Tibial nerve (tissue), 4 donors: ENCODE results near the gene STARD3. TPM values are rescaled to one million over a fixed set of nuclear protein-coding genes. Genes with fewer than 3 reads are reported as not detected.

ENCODE experiments used
- DNase-seq, 2 donors: peaks; one replicate each; pipeline ENCODE4 v3.0.0-alpha.2; 2019; ENCODE audit warnings: low spot score in 2 of 2
- H3K27ac ChIP-seq, 4 donors: fragments of 200-600 bp; sonication (generic) in 3 of 4; one replicate each; pipeline ENCODE4 v1.5.1; 2017 to 2019; ENCODE audit warnings: mild to moderate bottlenecking in 1 of 4
- H3K27me3 ChIP-seq, 2 donors: fragments of 200-600 bp; sonication (generic) in 1 of 2; one replicate each; pipeline versions ENCODE4 v1.5.1 to v1.6.0; 2017 to 2019
- H3K36me3 ChIP-seq, 3 donors: fragments of 200-600 bp; sonication (generic); one replicate each; pipeline ENCODE4 v1.5.1; 2018 to 2019
- H3K4me1 ChIP-seq, 4 donors: fragments of 200-600 bp; sonication (generic) in 3 of 4; one replicate each; pipeline ENCODE4 v1.5.1; 2017 to 2019
- H3K4me3 ChIP-seq, 4 donors: fragments of 200-600 bp; sonication (generic) in 3 of 4; one replicate each; pipeline ENCODE4 v1.5.1; 2017 to 2019; ENCODE audit warnings: mild to moderate bottlenecking in 1 of 4, moderate library complexity in 1 of 4
- H3K9me3 ChIP-seq, 4 donors: fragments of 200-600 bp; sonication (generic) in 3 of 4; one replicate each; pipeline ENCODE4 v1.5.1; 2017 to 2019
- EP300 ChIP-seq, 2 donors: sonication (generic); formaldehyde crosslinking; IDR thresholded peaks; one replicate each; pipeline ENCODE4 v1.6.1; 2017; ENCODE audit warnings: antibody characterized with exemption in 2 of 2, mild to moderate bottlenecking in 1 of 2
- POLR2A ChIP-seq, 2 donors: fragments of 450-650 bp; IDR thresholded peaks; one replicate each; pipeline ENCODE4 v1.6.1; 2017; ENCODE audit warnings: antibody characterized with exemption in 2 of 2, mild to moderate bottlenecking in 2 of 2, moderate library complexity in 2 of 2
- WGBS, 2 donors: methylation state at CpG; one replicate each; pipeline ENCODE4 v1.1.5; 2018; 5-methylcytosine and 5-hydroxymethylcytosine counted together
- total RNA-seq, 4 donors: library from RNA; depleted of rRNA; stranded (reverse); fragments of >200 nt; gene quantifications; one replicate each; pipeline ENCODE4 v1.1.0, GENCODE V29; 2016
- TF ChIP-seq, protein P1 (sequence below), 5 experiments: fragments of 200-600 bp in 3 of 5; fragments of 450-650 bp in 2 of 5; sonication (generic) in 3 of 5; IDR thresholded peaks; one replicate each; pipeline ENCODE4 v1.5.1; 2016 to 2019; ENCODE audit warnings: antibody characterized with exemption in 5 of 5, mild to moderate bottlenecking in 3 of 5, moderate library complexity in 2 of 5

Gene STARD3
- total RNA-seq, 4 donors from 2014 or later: 85.3 to 170 (median 108) TPM

DNA sequence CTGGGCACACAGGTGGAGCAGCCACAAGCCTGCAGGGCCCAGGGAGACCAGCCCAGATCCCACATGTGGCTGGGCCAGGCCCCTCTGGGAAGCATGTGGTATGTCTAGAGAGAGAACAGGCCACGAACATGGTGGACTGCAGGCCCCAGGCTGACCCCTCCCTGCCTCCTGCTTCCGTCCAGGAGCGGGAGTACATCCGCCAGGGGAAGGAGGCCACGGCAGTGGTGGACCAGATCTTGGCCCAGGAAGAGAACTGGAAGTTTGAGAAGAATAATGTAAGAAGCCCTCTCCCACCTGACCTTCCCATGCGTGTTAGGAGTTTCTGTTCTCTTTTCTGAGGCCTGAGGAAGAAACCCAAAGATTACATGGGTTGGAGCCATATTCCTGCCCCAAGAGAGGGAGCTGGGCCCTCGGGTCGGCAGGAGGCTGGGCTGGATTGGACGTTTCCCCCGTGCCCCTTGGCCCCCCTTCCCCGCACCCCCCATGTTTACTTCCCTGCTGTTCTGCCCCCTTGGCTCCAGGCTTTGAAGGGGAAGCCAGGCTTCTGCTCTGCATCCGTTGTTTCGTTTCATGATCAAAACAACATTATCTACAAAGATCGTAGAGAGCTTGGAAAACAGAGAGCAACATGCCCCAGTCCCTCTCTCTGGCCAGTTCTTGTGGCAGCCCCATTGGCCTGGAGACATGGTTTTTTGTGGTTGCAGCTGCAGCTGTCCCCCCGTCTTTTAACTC, 22.5 kb downstream of the STARD3 start:
- Histone ChIP-seq H3K36me3 (peaks cover 0 to 80% (median 19%) of the 10 kb centered on the region in 3 donors), H3K4me1 (peaks cover 0 to 79% (median 35%) of the 10 kb centered on the region in 4 donors), H3K4me3 (no peak overlapping the region), H3K27me3 (no peaks in the 10 kb centered on the region), H3K9me3 (no peaks in the 10 kb centered on the region), H3K27ac (peak overlapping the region; percentile 34 to 86 (median 80))
- no peak for TF ChIP-seq EP300 (IDR thresholded peaks at IDR 0.05)
- TF ChIP-seq POLR2A (IDR thresholded peaks at IDR 0.05): no peak
- TF ChIP-seq, protein P1, sequence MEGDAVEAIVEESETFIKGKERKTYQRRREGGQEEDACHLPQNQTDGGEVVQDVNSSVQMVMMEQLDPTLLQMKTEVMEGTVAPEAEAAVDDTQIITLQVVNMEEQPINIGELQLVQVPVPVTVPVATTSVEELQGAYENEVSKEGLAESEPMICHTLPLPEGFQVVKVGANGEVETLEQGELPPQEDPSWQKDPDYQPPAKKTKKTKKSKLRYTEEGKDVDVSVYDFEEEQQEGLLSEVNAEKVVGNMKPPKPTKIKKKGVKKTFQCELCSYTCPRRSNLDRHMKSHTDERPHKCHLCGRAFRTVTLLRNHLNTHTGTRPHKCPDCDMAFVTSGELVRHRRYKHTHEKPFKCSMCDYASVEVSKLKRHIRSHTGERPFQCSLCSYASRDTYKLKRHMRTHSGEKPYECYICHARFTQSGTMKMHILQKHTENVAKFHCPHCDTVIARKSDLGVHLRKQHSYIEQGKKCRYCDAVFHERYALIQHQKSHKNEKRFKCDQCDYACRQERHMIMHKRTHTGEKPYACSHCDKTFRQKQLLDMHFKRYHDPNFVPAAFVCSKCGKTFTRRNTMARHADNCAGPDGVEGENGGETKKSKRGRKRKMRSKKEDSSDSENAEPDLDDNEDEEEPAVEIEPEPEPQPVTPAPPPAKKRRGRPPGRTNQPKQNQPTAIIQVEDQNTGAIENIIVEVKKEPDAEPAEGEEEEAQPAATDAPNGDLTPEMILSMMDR (IDR thresholded peaks at IDR 0.05): no peak
- no peak for DNase-seq
- WGBS, 2 donors: 36 to 42% methylated on average over 14 to 15 of the region's 15 CpGs

DNA sequence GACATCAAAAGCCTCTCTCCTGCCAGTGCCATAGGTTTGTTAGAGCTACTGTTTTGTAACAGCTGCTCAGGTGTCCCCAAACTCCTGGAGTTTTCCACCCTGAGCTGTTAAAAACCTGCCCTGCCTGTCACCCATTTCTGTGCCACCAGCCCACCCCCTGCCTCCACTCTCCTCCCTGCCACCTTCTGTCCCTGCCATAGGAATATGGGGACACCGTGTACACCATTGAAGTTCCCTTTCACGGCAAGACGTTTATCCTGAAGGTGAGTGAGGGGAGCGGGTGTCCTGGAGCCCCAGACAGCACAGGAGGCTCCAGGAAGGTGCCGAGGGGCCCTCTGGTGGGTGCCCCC, 23.0 kb downstream of the STARD3 start:
- no peak for DNase-seq
- H3K36me3 ChIP-seq: peaks cover 0 to 80% (median 19%) of the 10 kb centered on the region in 3 donors
- no peaks in the 10 kb centered on the region for H3K9me3 ChIP-seq
- H3K4me1 ChIP-seq: peaks cover 0 to 79% (median 36%) of the 10 kb centered on the region in 4 donors
- no peaks in the 10 kb centered on the region for H3K27me3 ChIP-seq
- H3K4me3 ChIP-seq: no peak overlapping the region
- H3K27ac ChIP-seq: peak overlapping the region; percentile 34 to 86 (median 80)
- no peak for TF ChIP-seq POLR2A (IDR thresholded peaks at IDR 0.05)
- TF ChIP-seq EP300 (IDR thresholded peaks at IDR 0.05): no peak
- TF ChIP-seq, protein P1 (IDR thresholded peaks at IDR 0.05): no peak
- WGBS, 2 donors: 85 to 86% methylated on average over 5 of the region's 5 CpGs

DNA sequence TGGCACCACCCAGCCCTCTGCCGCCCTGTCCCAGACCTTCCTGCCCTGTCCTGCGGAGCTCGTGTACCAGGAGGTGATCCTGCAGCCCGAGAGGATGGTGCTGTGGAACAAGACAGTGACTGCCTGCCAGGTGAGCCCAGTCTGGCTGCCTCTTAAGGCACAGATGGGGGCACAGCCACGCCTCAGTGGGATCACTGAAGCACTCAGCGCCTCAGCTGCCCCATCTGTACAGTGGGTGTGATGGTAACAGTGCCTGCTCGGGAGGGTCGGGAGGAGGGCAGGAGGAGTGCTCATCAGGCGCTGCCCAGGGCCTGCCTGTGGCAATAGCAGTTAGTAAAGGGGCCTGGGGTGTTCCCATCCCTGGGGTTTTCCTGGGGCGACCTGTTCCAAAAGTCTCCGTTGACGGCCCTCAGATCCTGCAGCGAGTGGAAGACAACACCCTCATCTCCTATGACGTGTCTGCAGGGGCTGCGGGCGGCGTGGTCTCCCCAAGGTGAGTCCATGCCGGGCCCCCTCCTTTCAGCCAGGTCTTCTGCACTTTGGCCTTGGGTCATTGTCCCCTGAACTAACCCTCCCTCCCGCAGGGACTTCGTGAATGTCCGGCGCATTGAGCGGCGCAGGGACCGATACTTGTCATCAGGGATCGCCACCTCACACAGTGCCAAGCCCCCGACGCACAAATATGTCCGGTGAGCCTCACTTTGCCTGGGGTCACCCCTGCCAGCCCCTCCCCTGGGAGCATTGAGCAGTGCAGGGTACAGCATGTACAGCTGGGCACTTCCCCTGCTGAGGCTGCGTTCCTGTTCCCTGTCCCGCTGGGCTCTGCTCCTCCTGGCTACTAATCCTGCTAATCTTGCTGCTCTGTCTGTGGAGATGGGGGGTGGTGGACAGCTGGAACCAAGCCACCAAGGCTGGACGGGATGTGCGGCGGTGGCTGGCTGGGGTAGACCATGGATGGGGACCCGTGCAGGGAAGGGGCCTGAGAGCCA, 23.7 kb downstream of the STARD3 start:
- Histone ChIP-seq H3K4me3 (no peak overlapping the region), H3K36me3 (peaks cover 0 to 80% (median 19%) of the 10 kb centered on the region in 3 donors), H3K27me3 (peaks cover 0 to 2% of the 10 kb centered on the region in 2 donors), H3K4me1 (peaks cover 0 to 79% (median 41%) of the 10 kb centered on the region in 4 donors), H3K27ac (peak overlapping the region; percentile 34 to 86 (median 80)), H3K9me3 (no peaks in the 10 kb centered on the region)
- 85 to 87% methylated on average over 27 to 29 of the region's 35 CpGs for WGBS, 2 donors
- DNase-seq: no peak
- TF ChIP-seq, protein P1 (IDR thresholded peaks at IDR 0.05): no peak
- TF ChIP-seq POLR2A (IDR thresholded peaks at IDR 0.05) (no peak), EP300 (IDR thresholded peaks at IDR 0.05) (peak in 1 of 2 donors; percentile 14)

DNA sequence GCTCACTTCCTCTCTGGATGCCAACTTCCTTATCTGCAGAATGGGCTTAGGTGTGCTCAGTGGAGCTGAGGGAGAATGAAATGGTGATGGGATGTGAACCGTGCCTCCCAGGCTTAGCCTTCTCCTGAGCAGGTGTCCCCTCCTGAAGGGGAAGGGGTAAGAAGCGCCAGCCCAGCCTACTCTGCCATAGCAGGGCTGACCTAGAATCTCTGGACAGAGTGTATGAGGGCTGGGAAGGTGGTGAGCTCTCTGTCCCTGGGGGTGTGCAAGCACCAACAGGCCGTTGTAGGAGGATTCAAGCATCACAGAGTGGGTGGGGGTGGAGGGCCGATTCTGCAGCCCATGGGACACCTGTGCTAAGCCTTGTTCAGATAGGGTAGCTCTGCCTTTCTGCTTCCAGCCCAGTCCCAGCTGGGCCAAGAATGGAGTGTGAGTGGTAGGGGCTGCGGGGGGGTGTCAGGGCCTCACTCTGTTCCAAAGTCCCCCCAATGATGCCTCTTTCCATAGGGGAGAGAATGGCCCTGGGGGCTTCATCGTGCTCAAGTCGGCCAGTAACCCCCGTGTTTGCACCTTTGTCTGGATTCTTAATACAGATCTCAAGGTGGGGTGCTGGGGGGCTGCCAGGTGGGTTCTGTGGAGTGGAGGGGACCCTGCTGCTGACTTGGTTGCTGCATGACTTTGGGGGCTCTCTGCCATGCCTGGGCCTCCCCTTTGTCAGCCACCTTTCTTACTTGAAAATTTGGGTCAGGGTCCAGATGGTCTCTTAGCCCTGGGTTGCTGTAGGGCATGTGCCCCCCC, 25.0 kb downstream of the STARD3 start:
- H3K27me3 ChIP-seq: peaks cover 0 to 15% of the 10 kb centered on the region in 2 donors
- H3K27ac ChIP-seq: peak overlapping the region in 2 of 4 donors; percentile 85 to 86
- H3K36me3 ChIP-seq: peaks cover 0 to 68% (median 19%) of the 10 kb centered on the region in 3 donors
- TF ChIP-seq, protein P1 (IDR thresholded peaks at IDR 0.05): no peak
- TF ChIP-seq POLR2A (IDR thresholded peaks at IDR 0.05) (no peak), EP300 (IDR thresholded peaks at IDR 0.05) (no peak)
- H3K4me3 ChIP-seq: no peak overlapping the region
- WGBS, 2 donors: 75 to 83% methylated on average over 8 of the region's 8 CpGs
- H3K9me3 ChIP-seq: no peaks in the 10 kb centered on the region
- peaks cover 0 to 87% (median 50%) of the 10 kb centered on the region in 4 donors for H3K4me1 ChIP-seq
- no peak for DNase-seq
